ENCODE results near the gene STK10.
"Not testable (repeated sequence)": the region's sequence is repeated elsewhere in the genome, so short reads cannot be mapped to it uniquely, and the experiment has no call there.

Gene STK10

GRCh38 chr5:172188033-172188892 lies at the start of gene STK10:
TSS of gene STK10 (minus strand) at chr5:172188224. CDS start at chr5:172188042, 182 bp downstream.
- DNase-seq (ENCODE audit: low spot score) = peak; percentile 99

- peak; percentile 26 for DNase-seq (ENCODE audit: low spot score)
Observed at GRCh38 chr5:172235827-172236736, 48.1 kb upstream of the STK10 start.

DNA sequence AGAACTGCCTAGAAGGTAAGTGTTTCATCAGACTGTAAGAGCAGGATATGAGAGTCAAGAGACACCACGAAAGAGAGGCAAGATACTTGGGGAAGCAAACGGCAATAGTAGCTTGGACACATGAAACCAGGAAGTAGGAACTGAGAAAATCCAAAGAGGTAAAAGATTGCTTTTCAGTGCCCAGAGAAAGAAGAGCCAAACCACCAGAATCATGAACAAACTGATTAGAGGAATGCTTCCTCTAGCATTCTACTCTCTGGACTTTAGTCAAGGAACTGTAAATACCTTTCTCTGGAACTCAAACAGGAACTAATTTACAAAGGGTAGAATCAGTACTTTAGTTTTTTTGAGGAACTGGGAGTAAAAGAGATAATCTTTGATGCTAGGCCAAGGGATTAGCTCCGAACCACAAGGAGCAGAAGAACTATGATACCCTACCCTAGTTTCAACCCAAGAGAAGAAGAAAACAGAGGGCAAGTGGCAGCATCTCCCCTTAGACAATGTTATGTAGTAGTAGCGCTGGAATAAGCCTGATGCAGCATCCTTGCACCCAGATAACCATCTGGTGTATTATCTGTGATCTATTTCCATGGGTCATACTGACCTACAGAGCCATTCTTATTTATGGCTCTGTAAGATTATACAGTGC lies 47.2 kb upstream of the STK10 start:
- peak; percentile 29 for DNase-seq (ENCODE audit: low spot score)

GRCh38 chr5:172234031-172234430 lies 46.0 kb upstream of the STK10 start:
- no peak for DNase-seq (ENCODE audit: low spot score)

DNA sequence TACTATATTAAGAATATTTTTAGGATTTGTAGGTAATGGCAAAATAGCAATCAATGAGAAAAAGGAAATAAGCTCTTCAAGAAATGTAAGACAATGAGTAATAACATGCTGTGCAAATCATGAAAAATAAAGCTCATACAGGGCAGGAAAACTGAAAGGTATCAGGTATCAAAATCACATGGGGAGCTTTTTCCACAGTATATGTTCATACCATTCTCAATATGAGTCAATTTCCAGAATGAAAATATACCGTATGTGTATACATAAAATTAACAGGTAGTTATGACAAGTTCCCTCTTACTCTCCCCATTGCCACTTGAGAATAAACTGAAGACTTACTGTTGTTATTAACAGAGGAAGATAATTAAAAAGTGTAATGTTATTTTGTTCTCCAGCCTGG lies 41.9 kb upstream of the STK10 start:
- no peak for DNase-seq (ENCODE audit: low spot score)

GRCh38 chr5:172224996-172225395 lies 37.0 kb upstream of the STK10 start:
- no peak for DNase-seq (ENCODE audit: low spot score)

DNA sequence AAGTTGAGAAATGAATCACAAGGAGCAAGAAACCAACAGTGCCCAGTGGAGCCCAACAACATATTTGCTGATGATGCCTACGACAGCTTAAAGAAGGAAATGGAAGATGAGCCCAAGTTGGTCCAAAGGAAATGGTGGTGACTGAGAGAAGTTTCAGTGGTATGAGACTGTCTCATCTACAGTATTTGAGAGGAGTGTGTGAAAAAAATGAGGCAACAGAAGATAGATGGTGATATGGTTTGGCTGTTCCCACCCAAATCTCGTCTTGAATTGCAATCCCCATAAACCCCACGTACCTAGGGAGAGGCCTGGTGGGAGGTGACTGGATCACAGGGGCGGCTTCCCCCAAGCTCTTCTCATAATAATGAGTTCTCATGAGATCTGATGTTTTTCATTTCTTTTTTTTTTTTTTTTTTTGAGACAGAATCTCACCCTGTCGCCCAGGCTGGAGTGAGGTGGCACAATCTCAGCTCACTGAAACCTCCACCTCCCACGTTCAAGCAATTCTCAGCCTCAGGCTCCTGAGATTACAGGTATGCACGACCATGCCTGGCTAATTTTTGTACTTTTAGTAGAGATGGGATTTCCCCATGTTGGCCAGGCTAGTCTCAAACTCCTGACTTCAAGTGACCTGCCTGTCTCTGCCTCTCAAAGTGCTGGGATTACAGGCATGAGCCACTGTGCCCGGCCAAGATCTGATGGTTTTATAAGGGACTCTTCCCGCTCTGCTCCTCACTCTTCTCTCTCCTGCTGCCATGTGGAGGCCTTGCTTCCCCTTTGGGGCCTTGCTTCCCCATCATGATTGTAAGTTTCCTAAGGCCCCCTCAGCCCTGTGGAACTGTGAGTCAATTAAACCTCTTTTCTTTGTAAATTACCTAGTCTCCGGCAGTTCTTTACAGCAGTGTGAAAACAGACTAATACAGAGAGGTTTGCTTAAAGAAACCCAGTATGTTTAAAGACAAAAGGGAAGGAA lies 36.2 kb upstream of the STK10 start:
- no peak for DNase-seq (ENCODE audit: low spot score)

GRCh38 chr5:172219296-172219695 lies 31.3 kb upstream of the STK10 start:
- DNase-seq (ENCODE audit: low spot score) = no peak

GRCh38 chr5:172216345-172216744 lies 28.3 kb upstream of the STK10 start:
- no peak for DNase-seq (ENCODE audit: low spot score)

DNA sequence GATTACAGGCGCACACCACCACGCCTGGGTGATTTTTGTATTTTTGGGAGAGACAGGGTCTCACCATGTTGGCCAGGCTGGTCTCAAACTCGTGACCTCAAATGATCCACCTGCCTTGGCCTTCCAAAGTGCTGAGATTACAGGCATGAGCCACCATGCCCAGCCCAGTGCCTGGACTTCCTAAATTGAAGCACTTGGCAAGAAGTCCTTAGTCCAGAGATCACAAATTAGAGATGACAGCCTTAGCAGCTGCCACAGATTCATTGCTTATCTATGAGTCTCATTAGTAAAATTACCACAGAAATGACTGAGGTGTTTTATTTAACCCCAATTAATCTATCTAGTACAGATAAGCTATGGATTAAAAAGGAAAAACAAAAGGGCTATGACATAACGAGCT lies 25.1 kb upstream of the STK10 start:
- DNase-seq (ENCODE audit: low spot score) = no peak

DNA sequence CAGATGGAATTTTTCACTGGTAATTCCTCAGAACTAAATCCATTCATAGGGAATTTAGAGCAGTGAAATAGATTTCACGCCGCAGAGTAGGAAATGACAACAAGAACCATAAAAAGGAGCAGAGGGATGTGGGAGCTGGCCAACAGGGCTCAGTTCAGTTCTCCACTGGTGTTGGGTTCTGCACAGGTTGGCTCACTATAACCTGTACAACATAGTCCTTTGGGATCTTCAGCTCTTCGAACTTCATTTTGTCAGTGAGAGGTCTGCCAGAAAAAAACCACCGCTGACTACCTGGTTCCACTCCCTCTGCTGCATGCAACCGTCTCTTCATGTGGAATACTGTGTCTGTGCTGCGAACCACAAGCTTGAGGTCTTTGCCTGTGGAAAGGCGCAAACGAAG lies 23.7 kb upstream of the STK10 start:
- no peak for DNase-seq (ENCODE audit: low spot score)

DNA sequence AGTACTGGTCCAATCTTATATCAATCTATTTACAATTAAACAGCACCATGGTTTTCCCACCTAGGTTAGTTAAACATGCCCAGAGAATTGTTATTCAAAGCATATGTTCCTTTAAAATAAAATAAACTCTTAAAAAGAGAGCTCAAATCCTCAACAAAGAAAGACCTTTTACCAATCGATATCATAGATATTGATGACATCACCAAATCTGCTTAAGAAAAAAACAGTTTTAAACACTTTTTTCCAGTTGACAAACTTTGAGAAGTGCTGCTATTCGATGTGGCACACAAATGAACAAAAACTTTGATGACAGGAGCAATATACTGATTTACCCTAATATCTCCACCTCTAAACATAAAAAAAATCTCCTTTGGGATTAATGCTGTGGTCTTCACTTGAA lies 21.7 kb upstream of the STK10 start:
- DNase-seq (ENCODE audit: low spot score) = no peak

- DNase-seq (ENCODE audit: low spot score) = no peak
Observed at GRCh38 chr5:172207511-172207910, 19.5 kb upstream of the STK10 start.

DNA sequence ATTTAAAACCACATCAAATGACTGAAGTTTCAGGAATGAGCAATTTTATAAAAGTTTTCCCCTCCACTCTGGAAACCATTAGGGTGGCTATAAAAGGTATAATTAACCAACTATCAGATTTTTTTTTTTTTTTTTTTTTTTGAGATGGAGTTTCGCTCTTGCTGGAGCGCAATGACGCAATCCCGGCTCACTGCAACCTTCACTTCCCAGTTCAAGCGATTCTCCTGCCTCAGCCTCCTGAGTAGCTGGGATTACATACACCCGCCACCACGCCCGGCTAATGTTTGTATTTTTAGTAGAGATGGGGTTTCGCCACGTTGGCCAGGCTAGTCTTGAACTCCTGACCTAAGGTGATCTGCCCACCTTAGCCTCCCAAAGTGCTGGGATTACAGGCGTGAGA lies 18.0 kb upstream of the STK10 start:
- not testable (repeated sequence) for DNase-seq (ENCODE audit: low spot score)

- DNase-seq (ENCODE audit: low spot score) = no peak
Observed at GRCh38 chr5:172200476-172200875, 12.5 kb upstream of the STK10 start.

DNA sequence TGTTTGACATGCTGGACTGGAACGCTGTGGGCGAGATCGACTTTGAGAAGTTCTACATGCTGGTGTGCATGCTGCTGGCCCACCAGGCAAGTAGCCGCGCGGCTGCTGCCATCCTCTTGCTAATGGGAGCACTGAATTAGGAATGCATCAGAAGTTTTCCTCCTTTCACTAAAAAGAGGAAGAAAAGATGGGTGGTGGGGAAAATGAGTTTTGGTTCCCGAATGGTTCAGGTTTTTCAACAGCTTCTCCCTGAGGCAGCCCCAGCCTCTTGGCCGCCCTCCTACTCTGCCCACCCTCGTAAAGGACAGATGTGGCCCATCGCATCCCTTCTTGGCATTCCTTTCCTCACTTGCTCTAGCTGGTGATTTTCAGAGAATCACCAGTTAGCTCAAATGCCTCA lies 11.4 kb upstream of the STK10 start:
- DNase-seq (ENCODE audit: low spot score) = no peak

GRCh38 chr5:172197775-172198174 lies 9.8 kb upstream of the STK10 start:
- not testable (repeated sequence) for DNase-seq (ENCODE audit: low spot score)

DNA sequence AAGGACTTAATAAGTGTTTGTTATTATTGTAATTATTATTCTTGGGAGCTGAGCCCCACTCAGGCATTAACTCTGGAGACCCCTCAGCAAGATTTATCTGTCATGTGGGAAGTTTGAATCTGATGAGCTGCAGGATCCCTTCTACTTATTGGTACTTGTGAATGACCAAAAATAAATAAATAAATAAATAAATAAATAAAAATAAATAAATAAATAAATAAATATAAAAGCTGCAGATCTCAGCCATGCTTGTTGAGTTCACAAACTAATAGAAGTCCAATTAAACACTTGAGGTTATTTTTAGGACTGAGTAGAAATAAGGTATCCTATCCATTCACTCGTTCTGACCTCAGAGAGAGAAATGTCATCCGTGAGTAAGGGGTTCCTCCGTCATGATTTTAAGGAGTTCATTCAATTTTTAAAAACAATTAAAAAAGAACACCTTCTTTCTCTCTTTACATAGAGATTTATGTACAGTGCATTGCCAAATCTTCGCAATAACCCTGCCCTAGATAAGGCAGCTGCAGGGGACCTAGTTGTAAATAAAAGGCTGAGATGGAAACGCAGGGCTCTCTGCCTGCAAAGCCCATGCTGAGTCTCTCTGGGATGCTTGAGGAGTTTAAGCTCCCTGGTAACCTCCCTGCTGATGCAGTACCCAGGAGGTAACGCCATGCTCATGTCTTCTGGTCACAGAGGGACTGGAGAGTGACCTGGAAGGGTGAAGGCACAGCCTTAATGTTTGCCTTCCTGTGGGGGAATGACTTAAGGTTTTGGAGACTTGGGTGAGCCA lies 7.2 kb upstream of the STK10 start:
- no peak for DNase-seq (ENCODE audit: low spot score)

GRCh38 chr5:172193872-172194271 lies 5.8 kb upstream of the STK10 start, which contains the start of gene EFCAB9:
TSS of gene EFCAB9 (plus strand) at chr5:172194172. CDS start at chr5:172194173, 1 bp downstream.
- no peak for DNase-seq (ENCODE audit: low spot score)

- DNase-seq (ENCODE audit: low spot score) = no peak
Observed at GRCh38 chr5:172189693-172190296, 1.8 kb upstream of the STK10 start.

Measured in GM03348 (cell line).